Measurements from ENCODE around the gene CYP17A1.

DNA sequence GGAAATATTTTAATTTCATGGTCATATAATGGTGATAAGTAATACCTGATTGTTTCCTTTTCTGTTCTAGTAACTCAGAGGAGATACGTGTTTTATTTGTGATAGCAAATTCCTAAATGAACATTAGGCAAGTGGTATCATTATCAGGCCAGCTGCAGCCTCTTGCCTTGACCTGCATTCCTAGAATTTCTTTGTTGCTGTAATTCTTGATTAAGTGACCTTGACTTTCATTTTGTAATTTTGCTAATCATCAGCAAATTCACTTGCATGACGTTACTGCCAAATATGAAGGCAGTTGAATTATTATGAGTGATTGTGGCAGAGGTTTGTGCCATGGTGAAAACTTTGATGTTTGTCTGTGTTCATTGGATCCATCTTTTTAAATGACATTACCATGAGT is 26.4 kb upstream of the CYP17A1 start:
- TF ChIP-seq EZH2 (IDR thresholded peaks at IDR 0.05; ENCODE audit: insufficient read depth, poor library complexity, severe bottlenecking) (no peak), EZH2phosphoT487 (IDR thresholded peaks at IDR 0.05; ENCODE audit: insufficient read depth, low read depth) (no peak)
